IMR-90 (cell line): ENCODE results near the gene FAM76B.

Experiments
- CTCF ChIP-seq: conservative IDR thresholded peaks from 2 replicates; pipeline ENCODE4 v1.5.1; 2012; ENCODE audit warnings: mild to moderate bottlenecking, low read depth, low read length, improper control_type of control experiment
- MXI1 ChIP-seq: IDR thresholded peaks from 2 replicates; pipeline ENCODE4 v1.6.1; 2012; ENCODE audit warnings: low read depth, mild to moderate bottlenecking, low read length, moderate library complexity, borderline replicate concordance
- POLR2A ChIP-seq: IDR thresholded peaks from 2 replicates; pipeline ENCODE4 v1.6.1; 2012; ENCODE audit warnings: mild to moderate bottlenecking, low read depth, low read length

DNA sequence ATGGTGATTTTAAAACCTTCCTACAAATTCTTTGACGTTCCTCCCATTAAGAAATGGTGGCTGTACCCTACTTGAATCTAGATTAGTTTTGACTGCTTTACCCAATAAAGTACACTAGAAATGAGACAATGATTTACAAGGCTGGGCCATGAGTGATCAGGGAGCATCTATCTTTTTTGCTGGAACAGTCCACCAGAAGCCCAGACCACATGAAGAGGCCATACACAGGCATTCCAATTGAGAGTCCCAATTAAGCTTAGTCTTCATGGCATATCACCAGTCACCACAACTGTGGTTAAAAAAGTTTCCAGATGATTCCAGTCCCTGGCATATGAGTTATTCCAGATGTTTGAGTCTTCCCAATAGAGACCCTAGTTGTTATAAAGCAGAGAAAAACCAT is 39.5 kb downstream of the FAM76B start:
- TF ChIP-seq MXI1, result no peak
- no peak for TF ChIP-seq POLR2A
- no peak for TF ChIP-seq CTCF
